Bronchial epithelial cell (primary cell): Measurements from ENCODE around the gene DTNB. TPM values are rescaled to one million over a fixed set of nuclear protein-coding genes. Genes with fewer than 3 reads are reported as not detected.

ENCODE experiments used
- DNase-seq: peaks from one replicate; pipeline ENCODE4 v3.0.0-alpha.2; 2010; ENCODE audit warnings: low read depth
- FAIRE-seq: peaks from 2 replicates; lab custom pipeline; 2011; peaks lifted over from hg19 to GRCh38; lab: Jason Lieb, UNC
- H3K27me3 ChIP-seq: 2 replicates; pipeline ENCODE4 v1.5.1; 2011; ENCODE audit warnings: low read length; ENCODE audit not compliant: control insufficient read depth, insufficient read depth
- H3K36me3 ChIP-seq: 2 replicates; pipeline ENCODE4 v1.5.1; 2011; ENCODE audit warnings: low read length; ENCODE audit not compliant: control insufficient read depth, insufficient read depth
- H3K4me3 ChIP-seq: 2 replicates; pipeline ENCODE4 v1.5.1; 2011; ENCODE audit warnings: mild to moderate bottlenecking, low read depth, low read length, control low read depth
- CTCF ChIP-seq: IDR thresholded peaks from 2 replicates; pipeline ENCODE4 v1.5.1; 2011; ENCODE audit warnings: mild to moderate bottlenecking, moderate library complexity, low read length, control low read depth, inconsistent platforms; ENCODE audit not compliant: insufficient read depth, severe bottlenecking
- total RNA-seq: library from RNA; depleted of rRNA; stranded (reverse); fragments of >200 nt; gene quantifications from 2 replicates; pipeline ENCODE4 v1.2.1, GENCODE V29; 2014

Gene DTNB
- total RNA-seq, 1 donor from 2014 or later = 8.4 TPM

GRCh38 chr2:25483607-25484266 lies 189.6 kb downstream of the DTNB start:
- no peaks in the 10 kb centered on the region for H3K27me3 ChIP-seq
- peaks cover 2% of the 10 kb centered on the region for H3K36me3 ChIP-seq
- DNase-seq (peak; percentile 23), FAIRE-seq (no peak)
- TF ChIP-seq CTCF = no peak
- no peak overlapping the region for H3K4me3 ChIP-seq

- no peak for DNase-seq
- Histone ChIP-seq H3K36me3 (peaks cover 2% of the 10 kb centered on the region), H3K4me3 (no peak overlapping the region), H3K27me3 (no peaks in the 10 kb centered on the region)
- no peak for TF ChIP-seq CTCF
- FAIRE-seq = no peak
Measured at GRCh38 chr2:25482341-25482740, 191.0 kb downstream of the DTNB start.

- DNase-seq = no peak
- Histone ChIP-seq H3K4me3 (no peak overlapping the region), H3K27me3 (no peaks in the 10 kb centered on the region), H3K36me3 (peaks cover 2% of the 10 kb centered on the region)
- no peak for TF ChIP-seq CTCF
- no peak for FAIRE-seq
Measured at GRCh38 chr2:25481381-25482300, 191.7 kb downstream of the DTNB start.

- Histone ChIP-seq H3K27me3 (no peaks in the 10 kb centered on the region), H3K36me3 (peaks cover 2% of the 10 kb centered on the region), H3K4me3 (no peak overlapping the region)
- FAIRE-seq (no peak), DNase-seq (no peak)
- TF ChIP-seq CTCF = no peak
Measured at GRCh38 chr2:25480561-25480960, 192.8 kb downstream of the DTNB start.

GRCh38 chr2:25479761-25480160 lies 193.6 kb downstream of the DTNB start:
- FAIRE-seq = no peak
- no peak for TF ChIP-seq CTCF
- Histone ChIP-seq H3K27me3 (no peaks in the 10 kb centered on the region), H3K36me3 (peaks cover 2% of the 10 kb centered on the region), H3K4me3 (no peak overlapping the region)
- peak; percentile 47 for DNase-seq
